HG02943 (cell line): ENCODE data around the gene RPTOR.

Experiments used
- ATAC-seq: cut with Tn5 transposase; IDR thresholded peaks from one replicate; pipeline ENCODE4 v1.9.1; 2021; ENCODE audit warnings: mild to moderate bottlenecking, low read depth, moderate library complexity; ENCODE audit not compliant: unreplicated experiment

The RPTOR gene

GRCh38 chr17:80880648-80880985, 336.0 kb downstream of the RPTOR start:
- no peak for ATAC-seq

GRCh38 chr17:80881306-80881705, 336.7 kb downstream of the RPTOR start:
- ATAC-seq: no peak

- no peak for ATAC-seq
These were observed 337.7 kb downstream of the RPTOR start for GRCh38 chr17:80882323-80882722.

- ATAC-seq: no peak
These were observed 338.5 kb downstream of the RPTOR start for GRCh38 chr17:80882926-80883685.

- ATAC-seq: no peak
These were observed 339.4 kb downstream of the RPTOR start for GRCh38 chr17:80883831-80884735.

GRCh38 chr17:80884811-80885210, 340.2 kb downstream of the RPTOR start:
- no peak for ATAC-seq

- no peak for ATAC-seq
These were observed 341.4 kb downstream of the RPTOR start for GRCh38 chr17:80885947-80886582.

DNA sequence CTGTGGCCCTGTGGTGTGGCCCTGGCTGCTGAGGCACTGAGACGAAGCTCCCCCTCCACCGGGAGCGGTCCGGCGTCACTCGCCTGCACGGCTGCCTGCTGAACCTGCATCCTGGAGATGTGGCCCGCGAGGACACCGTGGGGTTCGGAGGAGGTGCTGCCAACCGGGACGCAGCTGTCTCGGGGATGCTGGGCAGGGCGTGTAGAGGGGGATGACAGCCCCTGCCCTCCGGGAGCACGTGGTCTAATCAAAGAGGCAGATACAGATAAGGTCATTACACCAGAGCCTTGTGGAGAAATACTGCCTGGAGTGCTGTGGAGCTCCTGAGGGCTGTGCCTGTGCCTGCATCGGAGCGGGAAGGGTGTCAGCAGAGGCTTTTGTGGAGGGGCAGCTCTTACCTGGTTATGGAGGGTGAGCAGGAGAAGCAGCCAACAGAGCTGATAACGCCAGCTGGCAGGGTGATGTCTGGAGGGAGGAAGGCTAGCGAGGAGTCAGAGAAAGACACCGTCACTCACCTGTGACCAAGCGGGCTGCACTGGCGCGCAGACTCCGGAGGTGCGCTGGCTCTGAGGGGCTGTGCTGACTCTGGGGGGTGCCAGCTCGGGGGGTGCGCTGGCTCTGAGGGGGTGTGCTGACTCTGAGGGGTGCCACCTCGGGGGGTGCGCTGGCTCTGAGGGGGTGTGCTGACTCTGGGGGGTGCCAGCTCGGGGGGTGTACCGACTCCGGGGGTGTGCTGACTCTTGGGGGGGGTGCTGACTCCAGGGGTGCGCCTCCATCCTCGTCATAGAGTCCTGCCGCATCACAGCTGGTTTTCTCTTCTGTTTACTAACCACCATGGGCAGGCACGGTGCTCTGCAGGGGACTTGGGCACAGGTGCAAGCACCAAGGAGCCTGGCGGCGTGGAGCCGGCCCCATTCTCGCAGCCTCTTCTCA, 342.3 kb downstream of the RPTOR start:
- no peak for ATAC-seq

DNA sequence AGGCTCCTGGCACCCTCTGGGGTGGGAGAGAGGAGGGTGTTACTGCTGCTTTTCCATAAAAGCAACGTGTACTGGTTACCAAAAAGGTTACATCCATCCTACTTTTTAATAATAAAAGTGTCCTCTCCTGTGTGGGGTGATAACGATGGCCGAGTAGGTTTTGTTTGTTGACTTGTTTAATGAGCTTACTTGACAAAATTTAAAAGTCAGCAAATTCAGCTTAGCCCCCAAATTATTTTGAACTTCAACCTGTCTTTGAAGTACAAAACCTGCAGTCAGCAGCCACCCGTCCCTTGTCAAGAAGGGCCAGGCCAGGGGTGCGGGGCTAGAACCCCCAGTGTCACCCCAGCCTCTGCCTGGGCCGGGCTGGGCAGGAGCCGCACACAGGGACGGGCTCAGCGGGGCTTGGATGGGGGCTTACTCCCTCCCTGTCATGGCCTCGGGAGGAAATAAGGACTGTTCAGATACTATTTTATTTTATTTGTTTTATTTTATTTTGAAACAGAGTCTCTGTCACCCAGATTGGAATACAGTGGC, 343.1 kb downstream of the RPTOR start:
- ATAC-seq: no peak

GRCh38 chr17:80888276-80889160, 343.9 kb downstream of the RPTOR start:
- no peak for ATAC-seq

DNA sequence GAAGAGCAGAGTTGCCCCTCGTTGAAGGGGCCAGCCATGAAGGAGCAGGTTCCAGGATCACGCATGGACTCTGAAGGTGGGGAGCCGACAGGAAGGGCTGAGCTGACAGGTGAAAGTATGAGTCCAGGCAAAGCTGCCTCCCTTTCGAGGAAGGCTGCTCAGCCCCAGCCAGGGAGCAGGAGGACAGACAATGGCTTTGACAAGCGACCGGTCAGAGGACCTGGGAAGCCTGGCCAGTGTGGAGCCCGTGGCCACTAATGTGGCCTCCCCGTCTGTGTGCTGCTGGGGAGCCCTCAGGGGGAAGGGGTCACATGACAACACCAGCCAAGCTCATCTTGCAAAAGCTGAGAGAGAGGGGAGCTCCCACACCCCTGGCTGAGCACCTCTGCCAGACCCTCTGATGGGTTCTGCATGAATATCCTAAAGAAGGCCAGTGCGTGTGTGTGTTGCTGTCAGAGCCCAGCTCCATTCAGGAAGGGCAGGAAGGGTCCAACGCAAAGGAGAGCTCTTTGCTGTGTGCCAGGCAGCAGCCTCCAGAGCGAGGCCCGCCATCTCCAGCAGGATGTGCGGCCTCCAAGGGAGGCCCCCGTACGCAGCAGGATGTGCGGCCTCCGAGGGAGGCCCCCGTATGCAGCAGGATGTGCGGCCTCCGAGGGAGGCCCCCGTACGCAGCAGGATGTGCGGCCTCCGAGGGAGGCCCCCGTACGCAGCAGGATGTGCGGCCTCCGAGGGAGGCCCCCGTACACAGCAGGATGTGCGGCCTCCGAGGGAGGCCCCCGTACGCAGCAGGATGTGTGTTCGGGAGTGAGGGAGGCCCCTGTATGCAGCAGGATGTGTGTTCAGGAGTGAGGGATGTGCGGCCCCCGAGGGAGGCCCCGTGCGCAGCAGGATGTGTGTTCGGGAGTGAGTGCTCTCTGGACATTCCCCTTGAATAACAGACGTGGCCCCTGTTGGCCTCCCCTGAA, 344.9 kb downstream of the RPTOR start:
- ATAC-seq: no peak

GRCh38 chr17:80890196-80890920, 345.7 kb downstream of the RPTOR start:
- no peak for ATAC-seq

- no peak for ATAC-seq
These were observed 346.3 kb downstream of the RPTOR start for GRCh38 chr17:80890921-80891396.

GRCh38 chr17:80891397-80892018, 346.9 kb downstream of the RPTOR start:
- ATAC-seq: no peak

DNA sequence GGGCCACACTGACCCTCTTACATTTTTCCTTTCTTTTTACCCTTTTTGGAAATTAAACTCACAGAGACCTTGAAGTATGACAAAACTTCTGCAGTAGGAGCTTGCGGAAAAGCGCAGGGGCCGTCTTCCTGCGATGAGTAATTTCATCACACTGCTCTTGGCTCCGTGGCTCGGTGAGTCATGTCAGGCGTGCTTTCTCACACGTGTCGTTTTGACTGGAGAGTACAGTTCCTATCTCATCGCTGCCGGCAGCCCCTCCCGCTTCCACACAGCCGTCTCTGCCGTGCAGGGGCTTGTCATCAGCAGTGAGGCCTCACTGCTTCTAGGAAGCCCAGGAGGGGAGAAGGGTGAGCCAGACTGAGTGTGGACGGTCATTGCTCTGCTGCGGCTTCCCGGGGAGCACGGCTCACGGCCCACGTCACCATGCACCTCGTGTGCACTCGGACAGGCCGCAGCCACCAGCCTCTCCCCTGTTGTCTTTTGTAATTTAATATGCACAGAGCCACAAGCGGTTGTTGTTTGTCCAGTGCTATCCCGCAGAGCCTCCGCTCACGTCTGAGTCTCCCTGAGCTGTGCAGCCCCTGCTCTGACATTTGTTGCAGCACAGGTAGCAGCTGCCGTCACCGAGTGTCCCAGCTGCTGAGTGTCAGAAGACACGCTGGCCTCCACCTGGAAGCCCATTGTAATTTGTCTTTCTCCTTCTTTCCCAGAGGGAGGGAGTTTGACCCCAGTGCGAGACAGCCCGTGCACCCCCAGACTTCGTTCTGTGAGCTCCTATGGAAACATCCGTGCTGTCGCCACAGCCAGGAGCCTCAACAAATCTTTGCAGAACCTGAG, 347.6 kb downstream of the RPTOR start:
- peak; percentile 59 for ATAC-seq
